ENCODE data around the gene TPRG1L.

Gene TPRG1L

DNA sequence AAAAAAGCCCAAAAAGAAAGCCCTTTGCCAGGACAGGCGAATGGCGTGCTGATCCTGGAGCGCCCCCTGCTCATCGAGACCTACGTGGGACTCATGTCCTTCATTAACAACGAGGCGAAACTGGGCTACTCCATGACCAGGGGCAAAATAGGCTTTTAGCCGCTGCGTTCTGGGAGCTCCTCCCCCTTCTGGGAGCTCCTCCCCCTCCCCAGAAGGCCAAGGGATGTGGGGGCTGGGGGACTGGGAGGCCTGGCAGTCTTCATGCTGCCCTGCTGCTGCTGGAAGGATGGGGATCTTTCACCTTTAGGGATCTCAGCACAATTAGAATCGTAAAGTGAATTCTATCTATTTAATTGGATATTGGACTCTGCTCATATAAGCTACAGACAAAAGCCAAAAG is 3.6 kb downstream of the TPRG1L start:
- TF ChIP-seq, protein P1, sequence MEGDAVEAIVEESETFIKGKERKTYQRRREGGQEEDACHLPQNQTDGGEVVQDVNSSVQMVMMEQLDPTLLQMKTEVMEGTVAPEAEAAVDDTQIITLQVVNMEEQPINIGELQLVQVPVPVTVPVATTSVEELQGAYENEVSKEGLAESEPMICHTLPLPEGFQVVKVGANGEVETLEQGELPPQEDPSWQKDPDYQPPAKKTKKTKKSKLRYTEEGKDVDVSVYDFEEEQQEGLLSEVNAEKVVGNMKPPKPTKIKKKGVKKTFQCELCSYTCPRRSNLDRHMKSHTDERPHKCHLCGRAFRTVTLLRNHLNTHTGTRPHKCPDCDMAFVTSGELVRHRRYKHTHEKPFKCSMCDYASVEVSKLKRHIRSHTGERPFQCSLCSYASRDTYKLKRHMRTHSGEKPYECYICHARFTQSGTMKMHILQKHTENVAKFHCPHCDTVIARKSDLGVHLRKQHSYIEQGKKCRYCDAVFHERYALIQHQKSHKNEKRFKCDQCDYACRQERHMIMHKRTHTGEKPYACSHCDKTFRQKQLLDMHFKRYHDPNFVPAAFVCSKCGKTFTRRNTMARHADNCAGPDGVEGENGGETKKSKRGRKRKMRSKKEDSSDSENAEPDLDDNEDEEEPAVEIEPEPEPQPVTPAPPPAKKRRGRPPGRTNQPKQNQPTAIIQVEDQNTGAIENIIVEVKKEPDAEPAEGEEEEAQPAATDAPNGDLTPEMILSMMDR (IDR thresholded peaks at IDR 0.05; ENCODE audit: control insufficient read depth, insufficient read depth, low read depth, low read length, missing control alignments), result no peak
- no peak for DNase-seq (ENCODE audit: low read depth)
- no peak overlapping the region for H3K4me3 ChIP-seq (ENCODE audit: control insufficient read depth, low read depth, low read length)

- TF ChIP-seq, protein P1 (IDR thresholded peaks at IDR 0.05; ENCODE audit: control insufficient read depth, insufficient read depth, low read depth, low read length, missing control alignments), result no peak
- no peak for DNase-seq (ENCODE audit: low read depth)
- no peak overlapping the region for H3K4me3 ChIP-seq (ENCODE audit: control insufficient read depth, low read depth, low read length)
These were observed 4.8 kb downstream of the TPRG1L start for GRCh38 chr1:3629561-3630160.

- no peak overlapping the region for H3K4me3 ChIP-seq (ENCODE audit: control insufficient read depth, low read depth, low read length)
- DNase-seq (ENCODE audit: low read depth), result no peak
- TF ChIP-seq, protein P1 (IDR thresholded peaks at IDR 0.05; ENCODE audit: control insufficient read depth, insufficient read depth, low read depth, low read length, missing control alignments), result no peak
These were observed 5.4 kb downstream of the TPRG1L start for GRCh38 chr1:3630161-3630611.

- DNase-seq (ENCODE audit: low read depth), result no peak
- TF ChIP-seq, protein P1 (IDR thresholded peaks at IDR 0.05; ENCODE audit: control insufficient read depth, insufficient read depth, low read depth, low read length, missing control alignments), result no peak
- H3K4me3 ChIP-seq (ENCODE audit: control insufficient read depth, low read depth, low read length), result no peak overlapping the region
These were observed 6.1 kb downstream of the TPRG1L start for GRCh38 chr1:3630914-3631313.

GRCh38 chr1:3631320-3632260 is 6.8 kb downstream of the TPRG1L start:
- H3K4me3 ChIP-seq (ENCODE audit: control insufficient read depth, low read depth, low read length), result no peak overlapping the region
- TF ChIP-seq, protein P1 (IDR thresholded peaks at IDR 0.05; ENCODE audit: control insufficient read depth, insufficient read depth, low read depth, low read length, missing control alignments), result no peak
- no peak for DNase-seq (ENCODE audit: low read depth)

DNA sequence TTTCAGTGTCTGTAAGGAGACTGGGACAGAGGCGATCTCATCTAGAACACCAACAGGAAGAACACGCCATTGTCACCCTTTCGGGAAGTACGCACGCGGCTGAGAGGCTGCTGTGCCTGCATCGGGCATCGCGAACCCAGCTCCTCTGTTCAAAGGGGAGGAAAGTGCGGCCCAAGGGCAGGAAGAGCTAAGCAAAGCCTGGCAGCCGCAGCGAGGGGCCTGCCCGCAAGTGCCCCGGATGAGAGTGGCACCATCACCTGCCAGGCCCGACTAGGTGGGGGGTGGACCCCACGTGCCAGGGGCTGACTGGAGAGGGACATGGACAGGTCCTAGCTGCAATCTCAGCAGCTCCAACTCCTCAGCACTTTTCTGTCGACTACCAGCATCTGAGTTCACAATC is 7.5 kb downstream of the TPRG1L start:
- no peak overlapping the region for H3K4me3 ChIP-seq (ENCODE audit: control insufficient read depth, low read depth, low read length)
- TF ChIP-seq, protein P1 (IDR thresholded peaks at IDR 0.05; ENCODE audit: control insufficient read depth, insufficient read depth, low read depth, low read length, missing control alignments), result no peak
- DNase-seq (ENCODE audit: low read depth), result no peak

All from AG09309 (cell line).